SU-DHL-6 (cell line): Measurements from ENCODE around the gene WDR72.

Experiments
- H2AFZ ChIP-seq: fragments of 200-600 bp; sonication (generic); 2 replicates; pipeline ENCODE4 v1.6.1; 2014; ENCODE audit warnings: low read depth, mild to moderate bottlenecking, moderate library complexity, mixed read lengths, antibody characterized with exemption, low read length; ENCODE audit not compliant: severe bottlenecking
- H3F3A ChIP-seq: fragments of 200-600 bp; shearing (Covaris generic); 2 replicates; pipeline ENCODE4 v1.6.0; 2016; ENCODE audit warnings: antibody characterized with exemption, mild to moderate bottlenecking; ENCODE audit not compliant: insufficient read depth
- H3K27ac ChIP-seq: fragments of 200-600 bp; sonication (generic); 2 replicates; pipeline ENCODE4 v1.5.1; 2016; ENCODE audit warnings: low read depth, mild to moderate bottlenecking, low read length, moderate library complexity, mixed read lengths
- H3K27me3 ChIP-seq: fragments of 200-600 bp; sonication (generic), shearing (Covaris generic); 2 replicates; pipeline ENCODE4 v1.6.0; 2014; ENCODE audit warnings: mild to moderate bottlenecking, low read length
- H3K36me3 ChIP-seq: fragments of 200-600 bp; sonication (generic); 2 replicates; pipeline ENCODE4 v1.6.1; 2014; ENCODE audit warnings: mild to moderate bottlenecking, low read length, mixed read lengths
- H3K4me2 ChIP-seq: fragments of 300-600, 200-600 bp; shearing (Covaris generic), sonication (generic); 2 replicates; pipeline ENCODE4 v1.6.0; 2014; ENCODE audit warnings: low read length, low read depth, mild to moderate bottlenecking; ENCODE audit not compliant: poor library complexity, severe bottlenecking
- H3K4me3 ChIP-seq: fragments of 200-600 bp; sonication (generic); 2 replicates; pipeline ENCODE4 v1.5.1; 2014; ENCODE audit warnings: antibody characterized with exemption, low read length, mild to moderate bottlenecking, mixed read lengths; ENCODE audit not compliant: insufficient read depth, poor library complexity, severe bottlenecking
- H3K79me2 ChIP-seq: fragments of 200-600 bp; sonication (generic); 2 replicates; pipeline ENCODE4 v1.6.1; 2014; ENCODE audit warnings: mild to moderate bottlenecking, low read length, moderate library complexity; ENCODE audit not compliant: insufficient read depth
- H3K9ac ChIP-seq: fragments of 200-600 bp; sonication (generic); 2 replicates; pipeline ENCODE4 v1.7.0; 2014; ENCODE audit warnings: mild to moderate bottlenecking, low read length
- H3K9me2 ChIP-seq: fragments of 200-600 bp; sonication (generic); replicated peaks from 2 replicates; pipeline ENCODE4 v1.6.1; 2014; ENCODE audit warnings: low read length; ENCODE audit not compliant: insufficient read depth
- H3K9me3 ChIP-seq: fragments of 200-600 bp; sonication (generic); 2 replicates; pipeline ENCODE4 v1.6.1; 2014; ENCODE audit warnings: low read length, mixed read lengths; ENCODE audit not compliant: insufficient read depth
- H4K20me1 ChIP-seq: fragments of 200-600 bp; sonication (generic); 2 replicates; pipeline ENCODE4 v1.6.1; 2014; ENCODE audit warnings: low read depth, mild to moderate bottlenecking, antibody characterized with exemption, low read length, moderate library complexity, mixed read lengths
- EZH2phosphoT487 ChIP-seq: fragments of 200-600 bp; sonication (generic), shearing (Covaris generic); conservative IDR thresholded peaks from 2 replicates; pipeline ENCODE4 v1.6.1; 2018; ENCODE audit warnings: mild to moderate bottlenecking, antibody characterized with exemption, low read length, moderate library complexity, mixed read lengths
- TF ChIP-seq, protein P1 (sequence below): fragments of 200-600 bp; sonication (generic); IDR thresholded peaks from one replicate; pipeline ENCODE4 v1.5.1; 2017; ENCODE audit warnings: antibody characterized with exemption, mild to moderate bottlenecking, low read length, moderate library complexity; ENCODE audit not compliant: insufficient read depth, poor library complexity, severe bottlenecking

Gene WDR72

DNA sequence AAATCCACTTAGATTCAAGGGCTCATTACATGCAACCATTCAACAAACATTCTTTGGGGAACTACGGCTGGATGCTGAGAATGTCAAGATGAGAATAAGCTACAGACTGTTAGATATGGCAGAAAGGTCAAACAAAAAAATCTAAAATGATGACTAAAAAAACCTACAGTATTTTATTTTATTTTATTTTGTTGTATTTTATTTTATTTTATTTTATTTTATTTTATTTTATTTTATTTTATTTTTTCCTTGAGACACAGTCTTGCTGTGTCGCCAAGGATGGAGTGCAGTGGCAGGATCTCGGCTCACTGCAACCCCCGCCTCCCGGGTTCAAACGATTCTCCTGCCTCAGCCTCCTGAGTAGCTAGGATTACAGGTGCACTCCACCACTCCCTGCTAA, 46.2 kb downstream of the WDR72 start:
- H3F3A ChIP-seq: no peaks in the 10 kb centered on the region
- TF ChIP-seq EZH2phosphoT487: no peak
- no peaks in the 10 kb centered on the region for H3K36me3 ChIP-seq
- no peaks in the 10 kb centered on the region for H4K20me1 ChIP-seq
- H3K9ac ChIP-seq: no peak overlapping the region
- H3K4me2 ChIP-seq: no peak overlapping the region
- no peak overlapping the region for H3K27ac ChIP-seq
- no peaks in the 10 kb centered on the region for H3K79me2 ChIP-seq
- H3K9me3 ChIP-seq: no peaks in the 10 kb centered on the region
- H3K9me2 ChIP-seq: no peaks in the 10 kb centered on the region
- H2AFZ ChIP-seq: no peak overlapping the region
- no peaks in the 10 kb centered on the region for H3K27me3 ChIP-seq
- H3K4me3 ChIP-seq: no peak overlapping the region

DNA sequence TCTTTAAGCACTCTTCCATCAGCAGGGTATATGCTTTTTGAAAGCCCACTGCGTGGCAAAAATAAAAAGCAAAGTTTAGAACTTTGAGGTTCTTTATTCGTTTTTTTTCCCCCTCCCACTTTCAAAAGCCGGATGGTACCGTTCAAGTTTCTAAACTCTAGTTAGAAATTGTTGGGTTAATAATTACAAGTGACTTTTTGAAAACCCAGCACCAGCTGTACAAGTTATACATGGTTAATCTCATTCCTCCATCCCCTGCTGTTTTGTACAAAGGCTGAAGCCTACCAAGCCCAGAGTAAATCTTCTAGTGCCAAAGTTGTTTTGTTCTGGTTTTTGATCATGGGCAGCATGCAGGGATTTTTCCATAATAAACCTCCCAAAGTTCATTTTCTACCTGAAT, 48.6 kb downstream of the WDR72 start:
- H3K36me3 ChIP-seq: no peaks in the 10 kb centered on the region
- no peak for TF ChIP-seq EZH2phosphoT487
- TF ChIP-seq, protein P1, sequence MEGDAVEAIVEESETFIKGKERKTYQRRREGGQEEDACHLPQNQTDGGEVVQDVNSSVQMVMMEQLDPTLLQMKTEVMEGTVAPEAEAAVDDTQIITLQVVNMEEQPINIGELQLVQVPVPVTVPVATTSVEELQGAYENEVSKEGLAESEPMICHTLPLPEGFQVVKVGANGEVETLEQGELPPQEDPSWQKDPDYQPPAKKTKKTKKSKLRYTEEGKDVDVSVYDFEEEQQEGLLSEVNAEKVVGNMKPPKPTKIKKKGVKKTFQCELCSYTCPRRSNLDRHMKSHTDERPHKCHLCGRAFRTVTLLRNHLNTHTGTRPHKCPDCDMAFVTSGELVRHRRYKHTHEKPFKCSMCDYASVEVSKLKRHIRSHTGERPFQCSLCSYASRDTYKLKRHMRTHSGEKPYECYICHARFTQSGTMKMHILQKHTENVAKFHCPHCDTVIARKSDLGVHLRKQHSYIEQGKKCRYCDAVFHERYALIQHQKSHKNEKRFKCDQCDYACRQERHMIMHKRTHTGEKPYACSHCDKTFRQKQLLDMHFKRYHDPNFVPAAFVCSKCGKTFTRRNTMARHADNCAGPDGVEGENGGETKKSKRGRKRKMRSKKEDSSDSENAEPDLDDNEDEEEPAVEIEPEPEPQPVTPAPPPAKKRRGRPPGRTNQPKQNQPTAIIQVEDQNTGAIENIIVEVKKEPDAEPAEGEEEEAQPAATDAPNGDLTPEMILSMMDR: no peak
- no peaks in the 10 kb centered on the region for H3K9me3 ChIP-seq
- no peak overlapping the region for H3K4me3 ChIP-seq
- H3F3A ChIP-seq: no peaks in the 10 kb centered on the region
- H3K27ac ChIP-seq: no peak overlapping the region
- H2AFZ ChIP-seq: no peak overlapping the region
- no peak overlapping the region for H3K4me2 ChIP-seq
- H3K79me2 ChIP-seq: no peaks in the 10 kb centered on the region
- no peaks in the 10 kb centered on the region for H4K20me1 ChIP-seq
- H3K9ac ChIP-seq: no peak overlapping the region
- H3K9me2 ChIP-seq: no peaks in the 10 kb centered on the region
- no peaks in the 10 kb centered on the region for H3K27me3 ChIP-seq

DNA sequence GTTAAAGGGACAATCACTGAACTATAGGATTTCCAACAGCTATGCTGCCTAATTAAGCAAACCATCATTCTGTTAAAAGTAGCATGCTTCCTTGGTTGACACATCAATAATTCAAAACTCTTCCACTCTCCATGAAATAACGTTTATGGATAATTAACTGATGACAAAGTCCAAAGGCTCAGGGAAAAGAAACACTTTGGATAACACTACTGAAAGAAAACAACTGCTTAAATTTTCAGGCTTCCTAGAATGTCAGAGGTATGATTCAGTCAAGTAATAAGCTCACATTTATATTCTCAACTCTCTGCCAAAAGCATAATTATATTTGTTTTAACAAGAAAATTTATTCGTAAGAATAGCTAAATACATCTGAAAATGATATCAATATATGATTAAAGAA, 49.6 kb downstream of the WDR72 start:
- H3K27ac ChIP-seq: no peak overlapping the region
- no peaks in the 10 kb centered on the region for H4K20me1 ChIP-seq
- H3F3A ChIP-seq: no peaks in the 10 kb centered on the region
- no peaks in the 10 kb centered on the region for H3K9me2 ChIP-seq
- H2AFZ ChIP-seq: no peak overlapping the region
- no peak overlapping the region for H3K4me3 ChIP-seq
- no peak for TF ChIP-seq EZH2phosphoT487
- TF ChIP-seq, protein P1: no peak
- H3K4me2 ChIP-seq: no peak overlapping the region
- H3K27me3 ChIP-seq: no peaks in the 10 kb centered on the region
- no peaks in the 10 kb centered on the region for H3K9me3 ChIP-seq
- no peaks in the 10 kb centered on the region for H3K79me2 ChIP-seq
- no peaks in the 10 kb centered on the region for H3K36me3 ChIP-seq
- no peak overlapping the region for H3K9ac ChIP-seq

DNA sequence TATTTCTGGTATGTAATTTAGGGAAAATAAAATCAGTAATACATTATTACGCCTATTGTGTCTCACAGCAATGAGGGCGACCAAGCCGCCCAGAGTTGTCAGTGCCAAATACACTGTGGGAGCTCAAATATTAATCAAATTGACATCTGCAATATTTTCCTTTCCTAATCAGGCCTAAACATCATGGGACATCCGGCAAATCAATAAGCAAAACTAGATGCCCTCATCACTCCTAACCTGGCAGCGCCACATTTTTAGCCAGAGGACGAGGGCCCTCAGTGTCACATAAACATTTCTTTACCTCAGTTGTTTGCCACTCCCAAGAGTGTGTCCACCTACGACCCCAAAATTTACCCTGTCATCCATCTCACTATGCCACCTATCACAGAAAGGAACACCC, 64.1 kb downstream of the WDR72 start:
- Histone ChIP-seq H3K4me3 (no peak overlapping the region), H3K79me2 (no peaks in the 10 kb centered on the region), H3K27ac (no peak overlapping the region), H3K4me2 (no peak overlapping the region), H3K9me2 (no peaks in the 10 kb centered on the region), H2AFZ (no peak overlapping the region), H3K9me3 (no peaks in the 10 kb centered on the region), H3K9ac (no peak overlapping the region), H3K36me3 (no peaks in the 10 kb centered on the region), H3K27me3 (no peaks in the 10 kb centered on the region), H3F3A (no peaks in the 10 kb centered on the region), H4K20me1 (no peaks in the 10 kb centered on the region)
- TF ChIP-seq, protein P1: no peak
- no peak for TF ChIP-seq EZH2phosphoT487
